ENCODE results near the gene MYADML2. TPM values are rescaled to one million over a fixed set of nuclear protein-coding genes. Genes with fewer than 3 reads are reported as not detected.

Gene MYADML2
- total and polyA plus RNA-seq, 10 of the 15 experiments (the other 5 are each of a cell fraction or from before 2014, with no cell fraction given): not detected

DNA sequence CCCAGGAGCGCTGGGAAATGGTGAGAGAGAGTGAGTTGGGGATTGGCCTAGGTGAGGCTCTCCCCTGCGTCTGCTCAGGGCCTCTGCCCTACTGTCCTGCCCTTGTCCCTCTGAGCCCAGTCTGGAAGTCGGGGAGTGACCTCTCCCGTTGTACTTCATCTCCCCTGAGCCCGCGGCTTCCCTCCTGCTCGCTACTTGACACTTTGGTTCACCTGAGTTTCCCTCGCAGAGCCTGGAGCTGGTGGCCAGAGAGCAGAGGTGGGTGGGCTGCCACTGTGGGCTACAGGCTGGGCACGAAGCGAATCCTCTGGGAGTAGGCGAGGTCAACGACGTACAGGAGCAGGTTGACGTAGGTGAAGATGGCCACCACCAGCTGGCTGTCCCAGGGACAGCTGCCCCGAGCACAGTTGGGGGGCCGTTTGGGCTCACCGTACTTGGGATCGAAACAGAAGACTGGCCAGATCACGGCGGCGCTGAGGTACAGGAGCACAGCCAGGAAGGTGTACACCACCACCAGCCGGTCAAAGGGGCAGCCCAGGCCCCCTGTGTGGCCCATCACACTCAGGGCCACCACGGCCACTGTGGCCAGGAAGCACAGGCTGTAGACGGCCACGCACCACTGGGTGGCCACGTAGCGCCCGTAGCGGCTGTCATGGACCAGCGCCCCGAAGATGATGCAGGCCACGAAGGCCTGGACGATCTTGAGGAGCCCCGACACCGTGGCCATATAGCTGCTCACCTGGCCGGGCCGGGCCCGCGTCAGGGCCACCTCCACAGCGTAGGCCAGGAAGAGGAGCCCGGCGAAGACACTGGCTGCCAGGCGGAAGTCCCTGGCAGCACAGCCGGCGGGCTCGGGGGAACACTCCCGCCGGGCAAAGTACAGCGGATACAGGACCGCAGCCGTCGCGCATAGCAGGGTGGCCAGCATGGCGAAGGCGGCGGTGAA lies 6.2 kb downstream of the MYADML2 start:
- H3K27me3 ChIP-seq (replicated peaks in 1 of 2; ENCODE audit: control insufficient read depth in 2 of 2, insufficient read depth in 2 of 2, low read length in 1 of 2): no peaks in the 10 kb centered on the region
- in situ Hi-C loops (cut with MboI): no loop called here
- no TSS peak for BruUV-seq (replicated peaks)
- ChIA-PET POLR2A (no interaction called here), RAD21 (ENCODE audit: unreplicated experiment) (no interaction called here), CTCF (no interaction called here), SMC1A (ENCODE audit: uncharacterized antibody, unreplicated experiment) (no interaction called here)
- H2AFZ ChIP-seq (ENCODE audit: control insufficient read depth, low read depth, low read length): no peak overlapping the region
- intact Hi-C loops (cut with micrococcal nuclease; ENCODE audit: unreplicated experiment): no loop called here
- H4K20me1 ChIP-seq (ENCODE audit: control insufficient read depth, insufficient read depth): no peaks in the 10 kb centered on the region
- no peak overlapping the region for H3K4me2 ChIP-seq (ENCODE audit: control insufficient read depth, insufficient read depth)
- DNase-seq (ENCODE audit: low read depth, low spot score): no peak
- no peak for ATAC-seq
- H3K79me2 ChIP-seq (ENCODE audit: control insufficient read depth, insufficient read depth, low read length): peaks cover 10% of the 10 kb centered on the region
- no peak for FAIRE-seq
- no peak overlapping the region for H3K9ac ChIP-seq (ENCODE audit: control insufficient read depth, insufficient read depth, low read length)
- no peak overlapping the region for H3K27ac ChIP-seq (ENCODE audit: control insufficient read depth, insufficient read depth)
- H3K4me3 ChIP-seq: no peak overlapping the region
- H3K9me3 ChIP-seq (replicated peaks; ENCODE audit: control insufficient read depth, insufficient read depth, low read length): no peaks in the 10 kb centered on the region
- H3K36me3 ChIP-seq (ENCODE audit: control insufficient read depth in 2 of 2, insufficient read depth in 2 of 2, low read length in 1 of 2): no peaks in the 10 kb centered on the region
- 72% methylated on average over 56 of the region's 56 CpGs for WGBS (ENCODE audit: insufficient coverage, insufficient replicate concordance, low lambda C conversion rate, missing lambda C conversion rate)
- no peaks in the 10 kb centered on the region for H3K4me1 ChIP-seq (ENCODE audit: control insufficient read depth, insufficient read depth, low read length)
- TF ChIP-seq, protein P1, sequence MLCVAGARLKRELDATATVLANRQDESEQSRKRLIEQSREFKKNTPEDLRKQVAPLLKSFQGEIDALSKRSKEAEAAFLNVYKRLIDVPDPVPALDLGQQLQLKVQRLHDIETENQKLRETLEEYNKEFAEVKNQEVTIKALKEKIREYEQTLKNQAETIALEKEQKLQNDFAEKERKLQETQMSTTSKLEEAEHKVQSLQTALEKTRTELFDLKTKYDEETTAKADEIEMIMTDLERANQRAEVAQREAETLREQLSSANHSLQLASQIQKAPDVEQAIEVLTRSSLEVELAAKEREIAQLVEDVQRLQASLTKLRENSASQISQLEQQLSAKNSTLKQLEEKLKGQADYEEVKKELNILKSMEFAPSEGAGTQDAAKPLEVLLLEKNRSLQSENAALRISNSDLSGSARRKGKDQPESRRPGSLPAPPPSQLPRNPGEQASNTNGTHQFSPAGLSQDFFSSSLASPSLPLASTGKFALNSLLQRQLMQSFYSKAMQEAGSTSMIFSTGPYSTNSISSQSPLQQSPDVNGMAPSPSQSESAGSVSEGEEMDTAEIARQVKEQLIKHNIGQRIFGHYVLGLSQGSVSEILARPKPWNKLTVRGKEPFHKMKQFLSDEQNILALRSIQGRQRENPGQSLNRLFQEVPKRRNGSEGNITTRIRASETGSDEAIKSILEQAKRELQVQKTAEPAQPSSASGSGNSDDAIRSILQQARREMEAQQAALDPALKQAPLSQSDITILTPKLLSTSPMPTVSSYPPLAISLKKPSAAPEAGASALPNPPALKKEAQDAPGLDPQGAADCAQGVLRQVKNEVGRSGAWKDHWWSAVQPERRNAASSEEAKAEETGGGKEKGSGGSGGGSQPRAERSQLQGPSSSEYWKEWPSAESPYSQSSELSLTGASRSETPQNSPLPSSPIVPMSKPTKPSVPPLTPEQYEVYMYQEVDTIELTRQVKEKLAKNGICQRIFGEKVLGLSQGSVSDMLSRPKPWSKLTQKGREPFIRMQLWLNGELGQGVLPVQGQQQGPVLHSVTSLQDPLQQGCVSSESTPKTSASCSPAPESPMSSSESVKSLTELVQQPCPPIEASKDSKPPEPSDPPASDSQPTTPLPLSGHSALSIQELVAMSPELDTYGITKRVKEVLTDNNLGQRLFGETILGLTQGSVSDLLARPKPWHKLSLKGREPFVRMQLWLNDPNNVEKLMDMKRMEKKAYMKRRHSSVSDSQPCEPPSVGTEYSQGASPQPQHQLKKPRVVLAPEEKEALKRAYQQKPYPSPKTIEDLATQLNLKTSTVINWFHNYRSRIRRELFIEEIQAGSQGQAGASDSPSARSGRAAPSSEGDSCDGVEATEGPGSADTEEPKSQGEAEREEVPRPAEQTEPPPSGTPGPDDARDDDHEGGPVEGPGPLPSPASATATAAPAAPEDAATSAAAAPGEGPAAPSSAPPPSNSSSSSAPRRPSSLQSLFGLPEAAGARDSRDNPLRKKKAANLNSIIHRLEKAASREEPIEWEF (IDR thresholded peaks at IDR 0.05; ENCODE audit: insufficient replicate concordance, low read depth, low read length): no peak
- TF ChIP-seq, protein P2, sequence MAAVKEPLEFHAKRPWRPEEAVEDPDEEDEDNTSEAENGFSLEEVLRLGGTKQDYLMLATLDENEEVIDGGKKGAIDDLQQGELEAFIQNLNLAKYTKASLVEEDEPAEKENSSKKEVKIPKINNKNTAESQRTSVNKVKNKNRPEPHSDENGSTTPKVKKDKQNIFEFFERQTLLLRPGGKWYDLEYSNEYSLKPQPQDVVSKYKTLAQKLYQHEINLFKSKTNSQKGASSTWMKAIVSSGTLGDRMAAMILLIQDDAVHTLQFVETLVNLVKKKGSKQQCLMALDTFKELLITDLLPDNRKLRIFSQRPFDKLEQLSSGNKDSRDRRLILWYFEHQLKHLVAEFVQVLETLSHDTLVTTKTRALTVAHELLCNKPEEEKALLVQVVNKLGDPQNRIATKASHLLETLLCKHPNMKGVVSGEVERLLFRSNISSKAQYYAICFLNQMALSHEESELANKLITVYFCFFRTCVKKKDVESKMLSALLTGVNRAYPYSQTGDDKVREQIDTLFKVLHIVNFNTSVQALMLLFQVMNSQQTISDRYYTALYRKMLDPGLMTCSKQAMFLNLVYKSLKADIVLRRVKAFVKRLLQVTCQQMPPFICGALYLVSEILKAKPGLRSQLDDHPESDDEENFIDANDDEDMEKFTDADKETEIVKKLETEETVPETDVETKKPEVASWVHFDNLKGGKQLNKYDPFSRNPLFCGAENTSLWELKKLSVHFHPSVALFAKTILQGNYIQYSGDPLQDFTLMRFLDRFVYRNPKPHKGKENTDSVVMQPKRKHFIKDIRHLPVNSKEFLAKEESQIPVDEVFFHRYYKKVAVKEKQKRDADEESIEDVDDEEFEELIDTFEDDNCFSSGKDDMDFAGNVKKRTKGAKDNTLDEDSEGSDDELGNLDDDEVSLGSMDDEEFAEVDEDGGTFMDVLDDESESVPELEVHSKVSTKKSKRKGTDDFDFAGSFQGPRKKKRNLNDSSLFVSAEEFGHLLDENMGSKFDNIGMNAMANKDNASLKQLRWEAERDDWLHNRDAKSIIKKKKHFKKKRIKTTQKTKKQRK (IDR thresholded peaks at IDR 0.05; ENCODE audit: low read depth, low read length): no peak
- TF ChIP-seq YBX1 (IDR thresholded peaks at IDR 0.05) (no peak), EZH2 (IDR thresholded peaks at IDR 0.05; ENCODE audit: borderline replicate concordance, control insufficient read depth, low read depth, low read length) (no peak), SPI1 (IDR thresholded peaks at IDR 0.05; ENCODE audit: borderline replicate concordance, insufficient read depth, low read depth, low read length) (no peak), TCF12 (IDR thresholded peaks at IDR 0.05; ENCODE audit: low read depth, low read length) (no peak), ZNF274 (IDR thresholded peaks at IDR 0.05; ENCODE audit: insufficient read depth, insufficient read length) (no peak), ZZZ3 (IDR thresholded peaks at IDR 0.05; ENCODE audit: control insufficient read depth, insufficient read length, low read depth) (no peak), ETV6 (conservative IDR thresholded peaks at IDR 0.05 in 1 of 2, IDR thresholded peaks at IDR 0.05 in 1 of 2; ENCODE audit: borderline replicate concordance in 1 of 2, low read depth in 1 of 2) (no peak), RUNX3 (IDR thresholded peaks at IDR 0.05; ENCODE audit: low read length) (no peak), ZNF207 (IDR thresholded peaks at IDR 0.05; ENCODE audit: borderline replicate concordance) (no peak), MEF2B (IDR thresholded peaks at IDR 0.05; ENCODE audit: partially characterized antibody, poor library complexity, severe bottlenecking) (no peak)
- TF ChIP-seq, protein P3, sequence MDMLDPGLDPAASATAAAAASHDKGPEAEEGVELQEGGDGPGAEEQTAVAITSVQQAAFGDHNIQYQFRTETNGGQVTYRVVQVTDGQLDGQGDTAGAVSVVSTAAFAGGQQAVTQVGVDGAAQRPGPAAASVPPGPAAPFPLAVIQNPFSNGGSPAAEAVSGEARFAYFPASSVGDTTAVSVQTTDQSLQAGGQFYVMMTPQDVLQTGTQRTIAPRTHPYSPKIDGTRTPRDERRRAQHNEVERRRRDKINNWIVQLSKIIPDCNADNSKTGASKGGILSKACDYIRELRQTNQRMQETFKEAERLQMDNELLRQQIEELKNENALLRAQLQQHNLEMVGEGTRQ (IDR thresholded peaks at IDR 0.05; ENCODE audit: borderline replicate concordance, low read depth, low read length): no peak

Measured in GM12878 (cell line).